ENCODE measurements around the gene SGSH.

Gene SGSH

DNA sequence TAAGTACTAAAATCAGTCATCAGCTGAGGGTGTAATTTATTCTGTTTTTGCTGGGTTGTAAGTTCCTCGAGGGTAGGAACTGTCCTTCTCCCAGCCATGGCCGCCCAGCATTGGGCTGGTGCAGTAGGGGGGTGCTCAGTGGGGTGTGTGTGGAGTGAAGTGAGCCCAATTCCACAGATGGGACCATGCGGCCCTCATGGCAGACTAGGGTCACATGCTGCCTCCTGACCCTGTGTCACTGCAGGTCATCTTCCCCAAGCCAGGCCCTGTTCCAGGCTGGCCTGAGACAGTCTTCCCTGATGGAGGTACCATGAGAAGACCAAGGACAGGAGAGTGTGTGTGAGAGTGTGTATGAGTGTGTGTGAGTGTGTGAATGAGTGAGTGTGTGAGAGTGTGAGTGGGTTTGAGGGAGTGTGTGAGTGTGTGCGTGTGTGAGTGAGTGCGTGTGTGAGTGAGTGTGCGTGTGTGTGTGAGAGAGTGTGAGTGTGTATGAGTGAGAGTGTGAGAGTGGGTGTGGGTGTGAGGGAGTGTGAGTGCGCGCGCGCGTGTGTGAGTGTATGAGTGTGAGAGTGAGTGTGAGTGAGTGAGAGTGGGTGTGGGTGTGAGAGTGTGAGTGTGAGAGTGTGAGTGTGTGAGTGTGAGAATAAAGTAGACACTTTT lies 3.8 kb upstream of the SGSH start:
- DNase-seq = no peak

DNA sequence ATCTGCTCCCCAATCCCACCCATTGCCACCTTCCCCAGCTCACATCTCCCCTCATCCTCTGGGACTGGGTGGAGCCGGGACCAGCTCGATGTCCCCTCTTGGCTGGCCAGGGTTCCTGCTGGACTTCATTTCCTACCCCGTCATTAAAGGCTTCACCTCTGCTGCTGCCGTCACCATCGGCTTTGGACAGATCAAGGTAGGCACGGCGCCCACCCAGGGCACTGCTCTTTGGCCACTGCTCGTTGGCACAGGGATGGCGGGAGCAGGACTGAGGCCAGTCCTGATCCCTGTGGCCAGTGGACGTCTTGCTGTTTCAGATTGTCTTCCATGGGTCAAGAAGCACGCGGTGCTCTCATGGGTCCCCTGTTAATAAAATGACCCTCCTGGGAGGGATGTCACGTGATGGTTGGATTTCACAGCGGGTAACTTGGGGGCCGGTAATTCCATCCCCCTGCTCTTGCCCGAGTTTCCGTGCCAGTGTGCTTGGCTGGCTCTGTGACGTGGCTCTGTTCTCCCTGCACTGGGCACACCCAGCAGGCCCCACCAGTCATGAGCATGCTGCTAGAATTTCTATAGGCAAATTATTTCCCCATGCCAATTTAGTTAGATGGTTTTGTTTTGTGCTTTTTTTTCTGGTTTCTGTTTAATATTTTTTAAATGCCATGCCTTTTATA lies 3.1 kb upstream of the SGSH start:
- DNase-seq = no peak

DNA sequence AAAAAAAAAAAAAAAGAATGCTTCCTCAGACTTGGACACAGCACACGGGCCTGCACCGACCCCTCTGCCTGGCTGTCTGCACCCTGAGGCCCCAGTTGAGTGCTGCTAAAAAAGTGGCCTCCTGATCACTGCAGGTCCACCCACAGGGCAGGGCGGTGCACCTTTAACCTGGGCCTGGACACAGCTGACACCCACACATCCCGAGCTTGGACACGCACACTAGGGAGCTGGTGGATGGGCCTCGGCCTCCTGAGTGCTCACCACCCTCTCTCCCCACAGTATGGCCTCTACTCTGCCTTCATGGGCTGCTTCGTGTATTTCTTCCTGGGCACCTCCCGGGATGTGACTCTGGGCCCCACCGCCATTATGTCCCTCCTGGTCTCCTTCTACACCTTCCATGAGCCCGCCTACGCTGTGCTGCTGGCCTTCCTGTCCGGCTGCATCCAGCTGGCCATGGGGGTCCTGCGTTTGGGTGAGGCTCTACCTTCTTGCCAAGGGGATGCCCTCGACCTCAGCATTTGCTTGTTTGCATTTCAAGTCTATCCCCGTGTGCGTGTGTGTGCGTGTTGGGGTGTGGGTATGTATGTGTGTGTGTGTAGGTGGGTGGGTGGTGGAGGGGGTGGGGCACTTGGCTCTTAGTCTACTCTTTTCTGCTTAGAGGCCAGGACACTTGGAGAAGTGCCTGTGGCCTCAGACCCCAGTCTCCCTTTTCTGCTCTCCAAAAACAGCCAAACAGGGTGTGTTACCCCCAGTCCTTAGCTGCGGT lies 2.4 kb upstream of the SGSH start:
- DNase-seq = no peak

DNA sequence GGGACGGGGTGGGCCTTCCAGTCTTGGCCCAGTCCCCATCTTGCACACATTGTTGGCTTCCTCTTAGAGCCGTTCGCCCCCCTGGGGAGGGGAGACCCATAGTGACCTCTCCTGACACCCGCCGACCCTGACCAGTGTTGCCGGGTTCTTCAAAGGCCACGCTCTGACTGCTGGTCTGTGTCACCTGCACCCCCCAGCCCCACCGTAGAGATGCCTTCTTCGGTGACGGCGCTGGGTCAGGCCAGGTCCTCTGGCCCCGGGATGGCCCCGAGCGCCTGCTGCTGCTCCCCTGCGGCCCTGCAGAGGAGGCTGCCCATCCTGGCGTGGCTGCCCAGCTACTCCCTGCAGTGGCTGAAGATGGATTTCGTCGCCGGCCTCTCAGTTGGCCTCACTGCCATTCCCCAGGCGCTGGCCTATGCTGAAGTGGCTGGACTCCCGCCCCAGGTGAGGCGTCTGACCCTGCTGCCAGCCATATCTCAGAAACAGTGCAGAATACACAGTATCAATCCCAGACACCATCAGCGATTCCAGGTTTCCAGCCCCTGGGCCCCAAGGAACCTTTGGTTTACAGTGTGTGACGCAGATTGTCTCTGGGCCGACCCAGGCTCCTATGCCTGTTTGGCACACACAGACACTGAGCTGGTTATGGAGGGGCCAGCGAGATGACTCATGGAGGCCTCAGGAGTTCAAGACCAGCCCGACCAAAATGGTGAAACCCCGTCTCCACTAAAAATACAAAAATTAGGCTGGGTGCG lies 1.4 kb upstream of the SGSH start:
- DNase-seq = no peak

DNA sequence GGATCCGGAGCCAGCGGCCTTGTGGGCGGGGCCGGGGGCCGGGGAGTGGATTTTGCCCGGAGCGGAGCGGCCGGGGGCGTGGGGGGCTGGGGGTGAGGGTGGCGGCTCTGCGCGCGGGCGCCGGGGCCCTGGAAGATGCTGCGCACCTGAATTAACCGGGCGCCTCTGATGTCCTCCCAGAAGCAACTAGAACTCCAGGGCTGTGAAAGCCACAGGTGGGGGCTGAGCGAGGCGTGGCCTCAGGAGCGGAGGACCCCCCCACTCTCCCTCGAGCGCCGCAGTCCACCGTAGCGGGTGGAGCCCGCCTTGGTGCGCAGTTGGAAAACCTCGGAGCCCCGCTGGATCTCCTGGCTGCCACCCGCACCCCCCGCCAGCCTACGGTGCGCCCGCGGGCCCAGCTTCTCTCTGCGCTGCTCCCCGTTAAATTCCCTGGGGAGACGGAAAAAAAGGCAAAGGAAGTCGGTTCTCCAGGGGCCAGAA lies 643 bp upstream of the SGSH start:
- peak; percentile 31 for DNase-seq

DNA sequence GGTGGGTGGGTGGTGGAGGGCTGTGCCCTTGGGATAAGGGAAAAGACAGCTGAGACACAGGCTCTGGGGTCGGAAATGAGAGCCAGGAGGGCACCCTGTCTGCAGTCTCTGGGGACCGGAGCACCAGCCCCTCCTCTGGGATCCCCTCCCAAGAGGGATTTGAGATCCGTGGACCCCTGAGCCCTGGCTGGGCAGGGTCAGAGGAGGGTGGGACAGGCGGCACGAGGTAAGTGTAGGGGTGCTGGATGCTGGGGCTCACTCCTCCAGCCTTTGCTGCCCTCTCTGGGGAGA lies 425 bp downstream of the SGSH start:
- DNase-seq = no peak

DNA sequence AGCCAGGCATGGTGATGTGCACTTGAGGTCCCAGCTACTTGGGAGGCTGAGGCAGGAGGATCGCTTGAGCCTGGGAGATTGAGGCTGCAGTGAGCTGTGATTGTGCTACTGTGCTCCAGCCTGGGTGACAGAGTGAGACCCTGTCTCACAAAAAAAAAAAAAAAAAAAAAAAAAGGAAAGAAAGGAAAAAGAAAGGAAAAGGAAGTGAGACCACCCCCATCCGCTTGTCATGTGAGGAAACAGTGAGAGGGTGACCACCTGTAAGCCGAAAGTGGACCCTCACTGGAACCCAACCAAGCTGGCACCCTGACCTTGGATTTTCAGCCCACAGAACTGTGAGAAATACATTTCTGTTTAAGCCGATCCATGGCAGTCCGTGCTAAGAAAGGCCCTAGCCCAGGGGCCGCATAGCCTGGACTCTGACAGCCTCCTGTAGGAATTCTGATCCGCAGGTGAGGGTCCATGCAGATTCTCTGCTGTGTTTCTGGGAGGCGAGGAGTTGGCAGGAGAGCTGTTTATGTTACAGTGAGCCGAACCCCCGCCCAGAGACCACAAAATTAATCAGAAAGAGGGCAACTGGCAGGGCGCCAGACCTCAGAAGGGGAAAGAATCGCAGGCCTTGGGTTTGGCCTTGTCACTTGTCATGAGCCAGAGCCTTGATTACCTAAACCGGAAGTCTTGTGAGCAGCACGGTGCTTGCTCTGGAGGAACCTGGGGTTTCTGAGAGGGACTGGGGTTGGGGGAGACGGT lies 945 bp downstream of the SGSH start:
- peak; percentile 90 for DNase-seq

DNA sequence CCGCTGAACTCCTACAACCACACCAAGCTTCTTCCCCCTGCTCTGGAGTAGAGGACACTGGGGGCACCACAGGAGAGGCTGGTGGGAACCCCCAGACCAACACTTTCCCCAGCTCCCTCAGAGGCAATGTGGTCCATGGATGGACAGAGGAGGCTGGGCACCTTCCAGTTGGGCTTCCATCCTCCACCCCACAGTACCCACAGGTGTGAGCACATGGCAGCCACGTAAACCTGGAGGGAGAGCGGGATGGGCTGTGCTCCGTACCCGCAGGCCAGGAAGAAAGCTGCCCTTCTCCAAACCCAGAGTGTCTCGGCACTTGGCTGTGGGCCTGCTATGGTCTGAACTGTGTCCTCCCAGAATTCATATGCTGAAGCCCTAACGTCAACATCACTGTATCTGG lies 1.7 kb downstream of the SGSH start:
- no peak for DNase-seq

DNA sequence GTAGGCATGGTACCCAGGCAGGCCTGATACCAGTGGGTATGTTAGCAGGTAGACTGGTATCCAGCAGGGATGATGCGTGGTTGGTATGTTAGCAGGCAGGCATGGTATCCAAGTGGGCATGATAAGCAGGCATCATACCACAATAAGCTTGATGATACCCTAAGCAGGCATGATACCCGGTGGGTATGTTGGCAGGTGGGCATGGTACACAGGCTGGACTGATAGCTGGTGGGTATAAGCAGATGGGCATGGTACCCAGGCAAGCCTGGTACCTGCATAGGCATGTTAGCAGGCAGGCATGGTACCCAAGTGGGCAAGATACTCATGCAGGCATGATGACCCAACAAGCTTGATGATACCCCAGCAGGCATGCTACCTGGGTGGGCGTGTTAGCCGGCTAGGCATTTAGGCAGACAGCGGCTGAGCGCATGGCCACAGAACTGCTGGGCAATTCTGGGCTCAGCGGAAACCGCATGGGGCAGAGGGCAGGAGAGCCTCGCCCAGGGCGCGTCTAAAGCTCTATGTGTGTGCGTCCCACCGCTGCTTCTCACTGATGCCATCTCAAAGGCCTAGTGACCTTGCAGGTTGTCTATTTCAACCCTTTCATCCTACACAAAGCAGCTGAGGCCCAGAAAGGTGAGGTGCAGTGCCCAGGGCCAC lies 2.3 kb downstream of the SGSH start:
- DNase-seq = no peak

DNA sequence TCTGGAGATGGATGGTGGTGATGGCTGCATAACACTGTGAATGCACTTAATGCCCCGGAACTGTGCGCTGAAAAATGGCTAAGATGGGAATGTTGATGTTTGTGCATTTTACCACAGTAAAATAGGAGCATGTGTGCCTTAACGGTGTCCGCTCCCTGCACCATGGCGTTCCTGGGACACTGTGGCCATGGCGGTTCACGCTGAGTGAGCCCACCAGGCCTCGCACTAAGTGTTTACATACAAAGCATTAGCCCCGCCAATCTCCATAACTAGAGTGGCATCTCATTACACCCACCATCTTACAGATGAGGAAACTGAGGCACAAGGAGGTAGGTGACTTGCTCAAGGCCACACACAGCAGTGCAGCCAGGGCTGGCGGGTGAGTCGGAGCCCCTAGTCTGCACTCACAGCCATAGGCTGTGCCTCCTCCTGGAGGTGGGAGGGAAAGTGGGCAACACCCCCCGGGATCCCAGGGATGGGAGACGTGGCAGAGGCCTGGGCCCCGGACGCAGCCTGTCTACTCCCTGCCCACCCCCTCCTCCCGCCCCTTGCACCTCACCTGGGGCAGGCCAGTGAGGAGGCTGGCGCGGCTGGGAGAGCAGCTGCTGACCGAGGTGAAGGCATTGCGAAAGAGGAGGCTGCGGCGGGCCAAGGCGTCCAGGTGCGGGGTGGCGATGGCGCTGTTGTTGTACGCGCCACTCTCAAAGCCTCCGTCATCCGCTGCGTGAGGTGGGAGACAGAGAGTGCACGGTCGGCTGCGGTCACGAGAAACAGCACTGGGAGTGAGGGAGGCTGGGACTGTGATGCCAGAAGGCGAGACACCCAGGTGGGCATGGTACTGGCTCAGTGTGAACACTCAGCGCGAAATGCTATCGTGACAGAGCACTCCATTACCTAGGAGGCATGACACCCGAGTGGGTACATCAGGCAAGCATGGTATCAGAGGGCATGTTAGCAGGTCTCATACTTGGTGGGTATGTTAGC lies 3.4 kb downstream of the SGSH start:
- DNase-seq = no peak

DNA sequence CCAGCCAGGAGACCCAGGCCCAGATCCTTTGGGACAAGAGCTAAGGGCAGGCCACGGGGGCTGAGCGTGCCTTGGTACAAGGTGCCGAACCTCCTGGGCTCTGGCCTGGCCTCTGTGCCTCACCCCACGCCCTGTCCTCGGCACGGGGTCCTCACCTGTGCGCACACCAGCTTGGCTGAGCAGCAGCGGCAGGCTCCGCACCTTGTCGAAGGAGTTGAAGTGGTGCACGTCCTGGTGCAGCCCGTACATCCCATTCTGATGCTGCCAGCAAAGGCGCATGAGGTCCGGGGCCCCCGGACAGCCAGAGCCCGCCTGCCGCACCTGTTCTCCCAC lies 5.3 kb downstream of the SGSH start:
- no peak for DNase-seq

DNA sequence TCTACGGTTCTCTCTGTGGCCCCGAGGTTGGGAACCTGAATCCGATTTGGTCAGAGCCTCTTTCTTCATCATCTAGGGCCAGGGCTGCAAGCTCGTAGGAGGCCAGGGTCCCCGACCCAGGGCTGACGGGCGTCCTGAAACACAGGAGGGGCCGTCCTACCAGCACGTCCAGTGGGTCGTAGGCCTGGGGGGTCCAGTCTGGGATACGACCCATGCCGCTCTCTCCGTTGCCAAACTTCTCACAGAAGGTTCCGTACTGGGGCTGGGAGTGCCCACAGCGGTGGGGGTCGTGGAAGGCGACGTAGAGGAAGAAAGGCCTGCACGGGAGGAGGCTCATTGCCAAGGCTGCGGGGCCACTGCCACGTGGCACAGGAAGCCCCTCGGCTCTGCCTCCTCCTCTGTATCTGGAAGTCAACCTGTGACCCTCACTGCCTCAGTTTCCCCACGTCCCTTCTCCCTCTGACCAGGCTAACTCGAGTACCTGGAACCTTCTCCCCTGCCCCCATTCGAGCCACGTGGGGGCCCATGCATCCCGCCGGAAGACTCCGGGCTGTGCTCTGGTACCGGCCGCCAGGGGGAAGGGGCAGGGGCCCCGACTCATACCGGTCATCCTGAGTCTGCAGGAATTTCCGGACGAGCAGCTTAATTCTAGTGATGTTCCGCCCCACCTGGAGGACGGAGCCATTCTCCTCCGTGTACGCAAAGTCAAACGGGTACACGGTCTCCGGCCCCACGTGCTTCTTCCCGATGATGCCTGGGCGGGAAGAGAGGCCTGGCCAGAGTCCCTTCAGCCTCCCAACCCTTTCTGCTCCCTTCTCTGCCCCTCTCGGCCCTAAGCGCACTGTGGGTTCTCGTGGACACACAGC lies 5.9 kb downstream of the SGSH start:
- DNase-seq = no peak

DNA sequence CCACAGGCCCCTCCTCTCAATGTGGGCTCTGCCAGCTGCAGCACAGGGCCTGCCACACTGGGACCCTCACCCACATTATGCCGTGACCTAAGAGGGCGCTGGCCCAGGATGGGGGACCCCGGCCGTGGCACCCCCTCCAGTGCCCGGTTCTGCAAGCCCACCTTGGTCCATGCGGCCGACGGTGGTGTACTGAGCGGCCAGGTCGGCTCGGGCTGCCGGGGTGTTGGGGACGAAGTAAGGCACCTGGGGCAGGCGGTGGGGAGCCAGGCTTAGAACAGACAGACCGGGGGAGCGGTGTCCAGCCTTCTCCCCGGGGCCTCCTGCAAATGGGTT lies 6.5 kb downstream of the SGSH start:
- DNase-seq = no peak

DNA sequence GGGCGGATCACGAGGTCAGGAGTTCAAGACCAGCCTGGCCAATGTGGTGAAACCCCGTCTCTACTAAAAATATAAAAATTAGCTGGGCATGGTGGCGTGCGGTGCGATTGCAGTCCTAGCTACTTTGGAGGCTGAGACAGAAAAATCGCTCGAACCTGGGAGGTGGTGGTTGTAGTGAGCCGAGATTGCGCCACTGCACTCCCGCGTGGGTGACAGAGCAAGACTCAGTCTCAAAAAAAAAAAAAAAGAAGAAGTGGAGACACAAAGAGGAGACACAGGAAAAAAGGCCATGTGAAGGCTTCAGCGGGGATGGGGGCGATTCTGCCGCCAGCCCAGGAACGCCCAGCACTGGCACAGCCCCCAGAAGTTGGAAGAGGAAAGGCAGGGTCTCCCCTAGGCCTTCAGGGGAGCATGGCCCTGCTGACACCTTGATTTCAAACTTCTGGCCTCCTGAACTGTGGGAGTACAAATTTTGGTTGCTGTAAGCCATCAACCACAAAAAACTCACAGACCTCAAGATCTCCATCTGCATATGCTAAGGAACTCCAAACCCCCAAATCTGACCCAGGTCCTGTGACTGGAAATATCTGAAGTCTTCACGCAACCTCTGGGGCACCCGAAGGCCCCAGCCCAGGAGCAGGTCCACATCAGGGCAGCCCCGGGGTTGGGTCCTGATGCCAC lies 7.0 kb downstream of the SGSH start:
- no peak for DNase-seq

DNA sequence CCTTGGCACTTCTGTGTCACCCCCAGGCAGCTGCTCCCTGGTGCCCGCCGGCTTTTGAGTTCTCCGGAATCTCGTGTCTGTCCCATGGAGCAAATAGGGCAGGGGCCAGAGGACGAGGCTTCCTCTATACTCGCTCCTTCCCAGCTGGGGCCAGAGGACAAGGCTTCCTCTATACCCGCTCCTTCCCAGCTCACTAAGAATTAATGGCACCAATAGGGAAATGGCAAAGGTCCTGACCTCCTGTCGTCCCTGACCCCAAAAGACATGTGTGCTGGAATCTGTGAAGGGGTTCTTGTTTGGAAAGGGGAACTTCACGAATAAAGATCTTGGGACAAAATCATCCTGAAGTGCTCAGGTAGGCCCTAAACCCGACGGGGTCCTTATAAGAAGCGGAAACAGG lies 7.6 kb downstream of the SGSH start:
- DNase-seq = no peak

DNA sequence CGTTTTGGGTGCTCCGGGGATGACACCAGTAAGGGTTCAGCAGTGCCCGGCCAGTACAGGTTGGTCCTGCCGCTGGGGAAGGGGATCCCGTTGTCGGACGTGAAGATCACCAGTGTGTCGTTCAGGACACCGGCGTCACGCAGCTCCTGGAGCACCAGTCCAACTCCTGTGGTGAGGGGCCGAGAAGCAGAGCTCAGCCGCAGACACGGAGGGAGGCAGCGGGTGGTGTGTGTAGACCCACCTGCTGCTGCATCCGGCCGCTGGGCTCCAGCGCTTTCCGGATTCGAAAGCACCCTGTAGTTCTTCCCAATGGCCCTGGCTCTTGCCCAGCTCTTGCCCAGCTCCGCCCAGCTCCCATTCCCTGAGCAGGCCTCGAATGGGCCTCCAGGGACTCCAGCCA lies 8.0 kb downstream of the SGSH start:
- DNase-seq = no peak

DNA sequence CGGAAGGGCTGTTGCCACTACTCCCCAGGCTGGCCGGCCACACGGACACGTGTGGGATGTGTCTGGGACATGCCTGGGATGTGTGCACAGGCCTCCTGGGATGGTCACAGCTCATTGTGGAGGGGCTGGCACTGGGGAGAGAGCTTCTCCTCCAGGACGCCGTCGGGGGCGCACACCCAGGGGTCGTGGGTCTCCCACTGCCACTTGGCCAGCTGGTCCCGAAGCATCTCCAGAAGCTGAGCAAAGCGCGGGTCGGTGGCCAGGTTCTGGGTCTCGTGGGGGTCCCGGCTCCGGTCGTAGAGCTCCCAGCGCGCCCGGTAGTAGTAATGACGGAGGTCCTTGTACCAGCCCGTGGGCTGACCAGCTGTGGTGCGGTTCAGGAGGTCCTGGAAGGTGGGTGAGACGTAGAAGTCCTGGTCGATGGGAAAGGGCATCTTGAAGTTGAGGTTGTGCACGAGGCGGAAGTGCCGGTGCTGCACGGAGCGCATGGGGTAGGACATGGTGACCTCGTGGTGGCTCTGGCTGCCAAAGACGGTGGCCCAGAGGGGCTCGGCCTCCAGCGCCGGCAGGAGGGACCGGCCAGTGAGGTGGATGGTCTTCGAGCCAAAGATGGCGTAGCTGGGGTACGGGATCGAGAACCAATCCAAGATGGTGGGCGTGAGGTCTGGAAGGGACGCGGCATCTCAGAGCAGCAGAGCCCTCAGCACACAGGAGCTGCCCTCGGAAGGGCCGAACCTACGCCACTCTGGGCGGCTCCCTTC lies 9.6 kb downstream of the SGSH start:
- DNase-seq = no peak

DNA sequence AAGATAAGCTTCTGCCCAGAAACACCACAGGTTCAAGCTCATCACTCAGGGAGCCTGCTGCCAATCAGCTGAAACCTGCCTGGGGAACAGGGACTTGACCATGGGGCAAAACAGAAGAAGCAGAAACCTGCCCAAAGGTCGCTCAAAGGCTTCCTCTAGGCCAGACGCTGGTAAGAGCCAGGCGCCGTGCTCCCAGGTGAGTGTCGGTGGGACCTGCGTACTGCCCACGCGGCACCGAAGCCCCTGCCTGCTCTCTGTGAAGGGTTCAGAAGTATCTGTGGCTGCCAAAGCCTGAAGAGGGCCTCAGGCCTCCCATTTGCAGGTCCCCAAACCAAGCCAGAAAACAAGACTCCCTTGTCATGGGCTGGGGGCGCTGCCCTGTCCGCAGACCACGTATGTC lies 10.4 kb downstream of the SGSH start:
- DNase-seq = no peak

DNA sequence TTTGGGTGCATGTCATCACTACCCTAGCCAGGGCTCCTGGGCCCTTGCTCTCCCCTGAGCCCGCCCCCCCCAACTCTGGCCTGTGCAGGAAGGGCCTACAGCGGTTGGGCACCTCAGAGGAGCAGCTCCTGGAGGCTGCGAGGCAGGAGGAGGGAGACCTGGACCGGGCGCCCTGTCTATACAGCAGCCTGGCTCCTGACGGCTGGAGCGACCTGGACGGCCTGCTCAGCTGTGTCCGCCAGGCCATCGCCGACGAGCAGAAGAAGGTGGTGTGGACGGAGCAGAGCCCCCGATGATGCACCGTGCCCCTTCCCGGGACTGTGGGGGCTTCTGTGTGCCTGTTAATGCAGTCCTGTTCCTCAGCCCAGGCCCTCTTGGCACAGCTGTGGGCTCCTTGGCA lies 12.1 kb downstream of the SGSH start:
- no peak for DNase-seq
